Thyroid gland (tissue), 4 donors: ENCODE data around the gene ANAPC5.

Source experiments
- CTCF ChIP-seq, 6 experiments: fragments of 200-600 bp in 3 of 6; fragments of 450-650 bp in 3 of 6; sonication (generic) in 3 of 6; IDR thresholded peaks; one replicate each; pipeline ENCODE4 v1.5.1; 2016 to 2019; ENCODE audit warnings: antibody characterized with exemption in 6 of 6, mild to moderate bottlenecking in 2 of 6, inconsistent platforms in 1 of 6, moderate library complexity in 1 of 6
- POLR2A ChIP-seq, 2 donors: fragments of 450-650 bp; IDR thresholded peaks; one replicate each; pipeline ENCODE4 v1.6.1; 2017; ENCODE audit warnings: antibody characterized with exemption in 2 of 2, mild to moderate bottlenecking in 2 of 2, moderate library complexity in 1 of 2

- TF ChIP-seq CTCF (IDR thresholded peaks at IDR 0.05): no peak
- TF ChIP-seq POLR2A (IDR thresholded peaks at IDR 0.05): no peak
Measured at GRCh38 chr12:121331248-121331647, 21.0 kb downstream of the ANAPC5 start.
